NCI-H748 (cell line): ENCODE results near the gene BCL2L14.
"Not testable (repeated sequence)": the region's sequence is repeated elsewhere in the genome, so short reads cannot be mapped to it uniquely, and the experiment has no call there.

Source experiments
- DNase-seq: peaks from one replicate; lab custom pipeline; 2025; ENCODE audit not compliant: unreplicated experiment; lab: John Stamatoyannopoulos, UW

The BCL2L14 gene

DNA sequence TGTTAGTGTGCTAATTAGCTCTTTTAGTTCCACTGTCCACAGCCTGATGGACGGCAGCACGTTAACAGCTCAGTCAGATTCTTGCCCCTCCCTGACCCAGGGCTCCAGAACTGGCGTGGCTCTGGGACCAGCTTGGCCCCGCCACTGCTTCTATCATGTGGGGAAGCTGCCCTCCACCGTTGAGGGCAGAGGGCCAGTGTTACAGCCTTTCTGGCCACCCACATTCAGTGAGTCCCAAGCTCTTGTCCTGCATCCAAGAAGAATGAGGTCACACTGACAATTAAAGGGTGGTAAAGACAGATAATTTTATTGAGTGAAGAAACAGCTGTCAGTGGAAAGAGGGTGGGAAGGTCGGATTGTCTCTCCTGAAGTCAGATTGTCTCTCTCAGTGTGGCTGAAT, 36.9 kb downstream of the BCL2L14 start:
- no peak for DNase-seq

DNA sequence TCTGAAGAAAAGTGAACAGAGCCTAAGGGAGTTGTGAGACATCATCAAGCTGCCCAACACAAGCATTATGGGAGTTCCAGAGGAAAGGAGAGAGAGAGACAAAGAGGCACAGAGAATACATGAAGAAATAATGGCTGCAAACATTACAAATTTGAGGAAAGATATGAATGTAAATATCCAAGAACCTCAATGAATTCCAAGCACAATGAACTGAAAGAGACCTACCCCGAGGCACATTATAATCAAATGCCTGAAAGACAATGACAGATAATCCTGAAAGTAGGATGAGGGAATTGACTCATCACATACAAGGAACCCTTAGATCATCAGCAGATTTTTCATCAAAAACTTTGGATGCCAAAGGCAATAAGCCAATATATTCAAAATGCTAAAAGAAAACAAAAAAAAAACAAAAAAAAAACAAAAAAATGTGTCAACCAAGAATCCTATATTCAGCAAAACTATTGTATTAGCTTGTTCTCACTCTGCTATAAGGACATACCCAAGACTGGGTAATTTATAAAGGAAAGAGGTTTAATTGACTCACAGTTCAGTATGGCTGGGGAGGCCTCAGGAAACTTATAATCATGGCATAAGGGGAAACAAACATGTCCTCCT, 37.8 kb downstream of the BCL2L14 start:
- DNase-seq, result no peak

DNA sequence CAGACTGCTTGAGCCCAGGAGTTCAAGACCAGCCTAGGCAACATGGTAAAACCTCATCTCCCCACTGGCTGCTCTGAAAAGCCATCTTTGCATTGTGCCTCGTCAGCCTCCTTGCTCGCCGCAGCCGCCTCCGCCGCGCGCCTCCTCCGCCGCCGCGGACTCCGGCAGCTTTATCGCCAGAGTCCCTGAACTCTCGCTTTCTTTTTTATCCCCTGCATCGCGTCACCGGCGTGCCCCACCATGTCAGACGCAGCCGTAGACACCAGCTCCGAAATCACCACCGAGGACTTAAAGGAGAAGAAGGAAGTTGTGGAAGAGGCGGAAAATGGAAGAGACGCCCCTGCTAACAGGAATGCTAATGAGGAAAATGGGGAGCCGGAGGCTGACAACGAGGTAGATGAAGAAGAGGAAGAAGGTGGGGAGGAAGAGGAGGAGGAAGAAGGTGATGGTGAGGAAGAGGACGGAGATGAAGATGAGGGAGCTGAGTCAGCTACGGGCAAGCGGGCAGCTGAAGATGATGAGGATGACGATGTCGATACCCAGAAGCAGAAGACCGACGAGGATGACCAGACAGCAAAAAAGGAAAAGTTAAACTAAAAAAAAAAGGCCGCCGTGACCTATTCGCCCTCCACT, 40.3 kb downstream of the BCL2L14 start:
- not testable (repeated sequence) for DNase-seq

DNA sequence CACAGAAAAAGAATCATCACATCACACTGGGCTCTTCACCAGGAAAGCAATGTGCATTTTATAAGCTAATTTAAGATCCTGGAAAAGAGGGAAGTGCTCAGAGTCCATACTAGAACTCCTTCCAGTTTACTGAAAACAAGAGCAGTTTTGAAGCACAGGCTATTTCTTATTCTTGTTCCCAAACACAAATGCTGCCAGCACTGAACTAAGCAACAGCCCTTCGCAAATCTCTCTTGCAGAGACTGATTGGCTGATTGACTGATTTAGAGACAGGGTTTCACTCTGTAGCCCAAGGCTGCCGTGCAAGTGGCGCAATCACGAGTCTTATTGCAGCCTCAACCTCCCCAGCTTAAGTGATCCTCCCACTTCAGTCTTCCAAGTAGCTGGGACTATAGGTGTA, 44.8 kb downstream of the BCL2L14 start:
- no peak for DNase-seq

DNA sequence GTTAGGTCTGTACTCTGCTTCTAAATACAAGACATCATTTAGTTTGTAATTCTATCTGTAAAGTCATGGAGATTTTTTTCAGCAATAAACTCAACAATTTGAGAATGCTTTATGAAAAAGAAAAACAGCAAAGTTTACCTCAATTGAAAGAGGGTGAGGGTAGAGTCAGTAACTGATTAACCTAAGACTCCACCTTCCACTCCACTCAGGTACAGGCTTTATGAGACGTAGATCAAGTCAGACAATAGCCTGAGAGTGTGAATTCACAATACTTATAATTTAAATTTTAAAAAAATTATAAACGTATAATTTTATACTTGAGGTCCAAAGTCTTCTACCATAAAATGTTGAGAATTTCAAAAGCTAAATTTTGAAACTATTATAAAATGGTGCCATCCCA, 45.9 kb downstream of the BCL2L14 start:
- no peak for DNase-seq

DNA sequence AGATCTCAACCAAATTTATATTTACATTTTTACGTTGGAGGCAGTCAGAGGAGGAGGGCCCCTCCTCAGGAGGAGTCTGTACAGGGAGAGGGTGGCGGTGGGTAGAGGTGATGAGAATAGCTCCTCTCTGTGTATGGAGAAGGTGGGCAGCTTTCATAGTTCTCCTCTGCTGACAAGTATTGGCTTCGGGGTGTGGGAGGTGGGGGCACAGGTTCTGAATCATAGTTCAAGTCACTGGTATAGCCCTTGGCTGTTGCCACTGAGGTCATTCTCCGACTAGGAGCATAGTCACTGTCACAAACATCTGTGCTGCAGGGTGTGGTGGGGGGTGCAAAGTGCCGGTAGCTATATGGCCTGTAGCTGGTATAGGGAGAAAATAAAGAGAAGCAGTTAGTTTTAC, 50.3 kb downstream of the BCL2L14 start:
- no peak for DNase-seq

DNA sequence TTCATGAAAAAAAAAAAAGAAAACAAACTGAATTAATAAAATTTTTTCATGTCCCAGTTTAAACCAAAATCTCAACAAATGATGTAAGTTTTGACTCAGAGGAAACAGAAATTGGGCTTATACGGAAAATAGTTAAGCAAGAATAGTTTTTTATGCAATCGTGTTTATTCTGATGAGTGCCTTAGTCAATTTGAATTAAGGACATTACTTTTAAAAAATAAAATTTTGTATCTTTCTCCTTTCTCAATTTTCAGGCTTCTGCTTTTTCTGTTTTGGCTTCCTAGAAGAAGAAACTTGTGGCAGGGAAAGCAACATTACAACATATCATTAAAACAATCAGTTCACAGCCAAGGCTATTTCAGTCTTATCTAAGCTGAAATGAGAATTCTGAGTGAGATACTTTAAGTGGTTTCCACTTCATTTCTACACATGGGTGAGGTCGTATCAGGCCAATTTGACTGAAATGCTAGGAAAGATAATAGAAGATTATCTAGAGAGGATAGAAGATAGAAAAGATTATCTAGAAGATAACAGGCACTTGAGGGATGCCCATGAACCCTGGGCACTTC, 52.4 kb downstream of the BCL2L14 start:
- no peak for DNase-seq

DNA sequence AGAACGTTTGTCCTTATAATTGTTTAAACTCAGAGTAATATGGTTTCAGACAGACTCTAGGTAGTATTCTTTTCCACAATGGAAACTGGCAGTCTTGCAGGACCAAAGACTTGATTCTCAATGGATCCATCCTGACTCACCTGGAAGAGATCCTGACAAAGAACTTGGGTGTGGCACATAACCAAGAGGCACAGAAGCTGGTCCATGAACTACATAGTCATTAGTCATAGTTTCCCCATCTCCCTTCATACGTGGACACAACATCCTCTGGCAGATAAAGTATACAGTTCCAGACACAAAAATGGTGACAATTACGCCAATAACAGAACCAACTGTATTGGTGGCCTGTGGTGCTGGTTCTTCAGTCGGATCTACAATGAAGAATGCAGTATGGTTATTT, 55.8 kb downstream of the BCL2L14 start:
- DNase-seq, result no peak

DNA sequence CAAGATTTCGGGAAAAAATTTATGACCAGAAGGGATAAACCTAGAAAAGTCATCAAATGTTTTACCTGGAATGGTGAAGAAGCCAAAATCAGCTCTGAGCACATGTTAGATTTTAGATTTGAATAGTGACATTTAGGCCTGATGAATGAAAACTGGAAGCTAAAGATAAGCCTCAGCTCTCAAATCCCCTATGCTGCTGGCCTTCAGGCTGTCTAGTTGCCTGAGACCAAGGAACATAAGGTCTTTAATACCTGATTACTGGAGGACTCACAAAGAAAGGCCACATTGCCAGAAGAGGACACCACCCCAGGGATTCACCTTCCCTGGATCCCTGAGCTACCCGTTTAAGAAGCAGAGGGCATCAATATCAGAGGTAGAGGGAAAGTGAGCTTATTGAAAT, 56.6 kb downstream of the BCL2L14 start:
- no peak for DNase-seq

DNA sequence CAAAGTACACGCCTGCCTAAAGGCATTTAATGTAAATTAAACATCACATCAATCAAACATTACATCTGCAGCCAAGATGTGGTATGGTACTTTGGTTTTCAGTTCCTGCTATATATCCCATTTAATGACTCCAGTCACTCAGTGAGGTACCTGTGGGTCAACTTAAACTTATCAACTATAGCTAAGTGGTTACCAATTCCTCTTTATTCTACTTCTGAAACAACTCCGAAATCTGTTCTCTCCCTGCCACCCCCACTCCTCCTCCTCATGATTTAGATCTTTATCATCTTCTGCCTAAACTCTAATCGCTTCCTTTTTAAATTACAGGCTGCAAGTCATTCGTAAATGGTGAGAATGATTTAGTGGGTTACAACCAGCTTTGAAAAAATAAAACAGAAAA, 57.9 kb downstream of the BCL2L14 start:
- DNase-seq, result no peak

DNA sequence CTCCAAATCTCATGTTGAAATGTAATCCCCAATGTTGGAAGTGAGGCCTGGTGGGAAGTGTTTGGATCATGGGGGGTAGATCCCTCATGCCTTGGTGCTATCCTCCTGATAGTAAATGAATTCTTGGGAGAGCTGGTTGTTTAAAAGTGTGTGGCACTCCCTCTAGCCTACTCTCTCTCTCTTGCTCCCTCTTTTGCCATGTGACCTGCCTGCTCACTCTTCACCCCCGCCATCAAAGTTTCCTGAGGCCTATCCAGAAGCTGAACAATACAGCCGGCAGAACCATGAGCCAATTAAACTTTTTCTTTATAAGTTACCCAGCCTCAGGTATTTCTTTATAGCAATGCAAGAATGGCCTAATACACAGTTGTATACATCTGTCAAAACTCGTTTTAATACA, 62.5 kb downstream of the BCL2L14 start:
- no peak for DNase-seq

DNA sequence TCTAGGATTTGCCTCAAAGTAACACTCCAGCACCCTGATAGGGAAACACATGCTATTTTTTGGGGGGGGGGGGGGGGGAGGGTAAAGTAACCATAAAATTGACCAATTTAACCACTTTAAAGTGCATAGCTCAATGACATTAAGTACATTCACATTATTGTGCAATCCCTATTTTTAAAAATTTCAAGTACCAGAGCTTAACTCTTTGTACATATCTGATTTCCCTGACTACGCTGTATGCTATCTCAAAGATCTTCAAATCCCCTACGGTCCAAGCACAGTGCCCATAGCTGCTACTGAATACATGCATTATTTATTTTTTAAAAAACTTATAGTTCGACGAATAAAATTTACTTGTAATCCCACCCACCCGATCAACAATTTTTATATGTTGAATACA, 63.0 kb downstream of the BCL2L14 start:
- DNase-seq, result no peak

DNA sequence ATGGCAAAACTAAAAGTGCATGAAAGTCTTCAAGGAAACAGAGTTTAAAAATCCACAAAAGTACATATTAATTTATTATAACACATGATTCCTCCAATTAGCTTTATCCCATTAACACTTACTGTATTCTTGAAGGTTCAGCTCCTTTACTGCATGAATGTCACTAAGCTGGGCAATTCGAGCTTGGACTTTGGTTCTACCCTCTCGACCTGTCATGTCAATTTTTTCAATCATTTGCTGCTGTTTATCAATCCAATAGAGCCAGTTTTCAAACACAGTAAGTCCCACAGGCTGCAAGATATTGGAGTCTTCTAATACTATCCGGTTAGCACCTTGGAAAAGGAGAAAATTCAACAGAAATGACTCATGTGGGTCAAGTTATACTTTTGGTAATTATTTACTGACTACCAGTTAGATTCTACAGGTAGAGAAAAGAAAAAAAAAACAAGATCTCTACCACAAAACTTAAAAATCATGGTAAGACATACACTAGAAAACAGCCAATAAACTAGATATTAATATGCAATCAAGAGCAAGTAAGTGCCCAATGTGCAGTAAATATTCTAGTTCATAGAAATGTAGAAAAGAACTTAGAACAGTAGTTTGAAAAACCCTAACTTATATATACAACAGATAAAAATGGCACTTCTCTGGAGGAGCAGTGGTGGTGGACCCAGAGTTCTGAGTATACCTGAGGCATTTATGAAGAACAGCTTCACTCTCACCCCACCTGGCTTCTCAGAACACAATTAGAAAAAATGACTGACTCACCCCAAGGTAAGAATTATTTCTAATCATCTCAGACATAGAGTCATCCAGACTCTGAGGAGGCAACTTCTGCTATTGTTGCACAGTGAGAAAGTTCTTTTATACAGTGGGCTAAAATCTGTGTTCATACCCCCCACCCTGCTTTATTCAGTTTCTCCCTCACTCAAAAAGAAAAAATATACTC, 67.7 kb downstream of the BCL2L14 start:
- no peak for DNase-seq

DNA sequence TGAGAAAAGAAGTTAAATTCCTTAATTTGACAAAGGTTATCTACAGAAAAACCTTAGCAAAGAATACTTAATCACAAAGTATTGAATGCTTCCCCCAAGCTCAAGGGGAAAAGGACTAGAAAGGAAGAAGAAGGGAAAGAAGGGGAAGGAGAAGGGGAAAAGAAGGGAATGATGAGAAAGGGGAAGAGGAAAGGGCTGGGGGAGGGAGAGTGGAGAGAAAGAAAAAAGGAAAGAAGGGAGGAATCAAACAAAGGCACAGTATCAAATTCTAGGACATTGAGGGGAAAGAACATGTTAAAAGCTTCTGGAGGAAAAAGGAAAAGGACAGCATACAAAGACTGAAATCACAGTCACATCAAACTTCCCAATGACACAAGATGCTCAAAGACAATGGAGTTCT, 70.3 kb downstream of the BCL2L14 start:
- no peak for DNase-seq

DNA sequence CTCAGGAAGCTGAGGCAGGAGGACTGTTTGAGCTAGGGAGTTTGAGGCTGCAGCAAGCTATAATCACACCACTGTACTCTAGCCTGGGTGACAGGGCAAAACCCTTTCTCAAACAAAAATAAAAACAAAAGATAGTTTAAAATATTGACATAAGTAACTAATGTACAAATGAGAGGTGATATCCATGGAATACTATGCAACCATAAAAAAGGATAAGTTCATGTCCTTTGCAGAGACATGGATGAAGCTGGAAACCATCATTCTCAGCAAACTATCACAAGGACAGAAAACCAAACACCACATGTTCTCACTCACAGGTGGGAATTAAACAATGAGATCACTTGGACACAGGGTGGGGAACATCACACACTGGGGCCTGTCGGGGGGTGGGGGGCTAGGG, 73.8 kb downstream of the BCL2L14 start:
- DNase-seq, result not testable (repeated sequence)

DNA sequence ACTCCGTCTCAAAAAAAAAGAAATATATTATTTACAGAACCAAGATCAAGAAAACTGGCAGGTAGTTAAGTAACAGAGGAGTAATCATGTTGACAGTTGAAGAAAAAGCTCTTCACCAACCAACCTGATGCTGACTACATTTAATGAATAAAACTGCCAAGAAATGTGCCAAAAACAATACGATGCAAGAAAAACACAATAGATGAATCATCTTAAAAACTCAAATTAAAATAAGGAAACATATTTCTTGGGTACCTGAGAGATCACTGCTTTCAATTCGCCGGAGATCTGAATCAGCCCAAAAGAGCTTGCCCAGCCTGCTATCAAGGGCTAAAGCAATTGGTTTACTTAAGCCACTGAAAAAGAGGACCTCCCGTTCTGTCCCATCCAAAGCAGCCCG, 76.4 kb downstream of the BCL2L14 start:
- no peak for DNase-seq
